Measurements from ENCODE around the gene DRC3. TPM values are rescaled to one million over a fixed set of nuclear protein-coding genes. Genes with fewer than 3 reads are reported as not detected.

The DRC3 gene
- total RNA-seq, 1 experiment from 2014 or later = 2.4 TPM

GRCh38 chr17:18004884-18005305 is 32.2 kb downstream of the DRC3 start:
- H3K27me3 ChIP-seq (ENCODE audit: insufficient read depth, low read length) = no peaks in the 10 kb centered on the region
- ChIA-PET CTCF (interaction anchor here (2.0 kb wide), 1 partner anchor 15 kb away, joined by 4 read pairs; no protein-coding TSS in a partner anchor), POLR2A (no interaction called here), RAD21 (ENCODE audit: low non-redundant PET in 1 of 2, low total read pairs in 2 of 2, uncharacterized antibody in 2 of 2, unreplicated experiment in 2 of 2) (no interaction called here)
- DNase-seq (ENCODE audit: low read depth, low spot score) (no peak), ATAC-seq (peak; percentile 91)
- H3K9ac ChIP-seq (ENCODE audit: low read length) = no peak overlapping the region
- peak in 2 of 3 experiments; percentile 46 to 55; a peak in 4 of 6 replicates for TF ChIP-seq CTCF (IDR thresholded peaks at IDR 0.05 in 2 of 3, conservative IDR thresholded peaks at IDR 0.05 in 1 of 3; ENCODE audit: borderline replicate concordance in 1 of 3, insufficient read depth in 1 of 3, low read depth in 2 of 3, low read length in 2 of 3)
- no peak for TF ChIP-seq REST (IDR thresholded peaks at IDR 0.05; ENCODE audit: low read depth)
- H4K20me1 ChIP-seq (ENCODE audit: insufficient read depth) = no peaks in the 10 kb centered on the region
- no peak overlapping the region for H3K4me2 ChIP-seq (ENCODE audit: low read length)
- no peak overlapping the region for H3K27ac ChIP-seq (ENCODE audit: low read depth, low read length)
- intact Hi-C loops (cut with micrococcal nuclease) = no loop called here
- H3K36me3 ChIP-seq (ENCODE audit: control insufficient read depth in 1 of 2, insufficient read depth in 2 of 2, low read length in 2 of 2) = no peaks in the 10 kb centered on the region
- no peaks in the 10 kb centered on the region for H3K9me2 ChIP-seq (ENCODE audit: insufficient read depth)
- no peaks in the 10 kb centered on the region for H3K4me1 ChIP-seq (ENCODE audit: control insufficient read depth in 1 of 2, insufficient read depth in 2 of 2, low read length in 2 of 2)
- H3K9me3 ChIP-seq (ENCODE audit: control insufficient read depth in 1 of 2, insufficient read depth in 1 of 2, low read depth in 1 of 2, low read length in 2 of 2) = no peaks in the 10 kb centered on the region
- no peak overlapping the region for H3K4me3 ChIP-seq (replicated peaks in 1 of 2; ENCODE audit: low read depth in 1 of 2, low read length in 2 of 2)
- BruUV-seq (replicated peaks) = no TSS peak
- no peaks in the 10 kb centered on the region for H3K79me2 ChIP-seq (ENCODE audit: insufficient read depth, low read length)
- no peak overlapping the region for H2AFZ ChIP-seq (ENCODE audit: low read depth, low read length, poor library complexity, severe bottlenecking)

Data from HCT116 (cell line).